ENCODE results near the gene MOGAT1. TPM values are rescaled to one million over a fixed set of nuclear protein-coding genes. Genes with fewer than 3 reads are reported as not detected.

The MOGAT1 gene
- total and polyA plus RNA-seq, 2 of the 13 experiments (the other 11 are each of a cell fraction or from before 2014, with no cell fraction given) = 0.98 to 4.3 TPM

DNA sequence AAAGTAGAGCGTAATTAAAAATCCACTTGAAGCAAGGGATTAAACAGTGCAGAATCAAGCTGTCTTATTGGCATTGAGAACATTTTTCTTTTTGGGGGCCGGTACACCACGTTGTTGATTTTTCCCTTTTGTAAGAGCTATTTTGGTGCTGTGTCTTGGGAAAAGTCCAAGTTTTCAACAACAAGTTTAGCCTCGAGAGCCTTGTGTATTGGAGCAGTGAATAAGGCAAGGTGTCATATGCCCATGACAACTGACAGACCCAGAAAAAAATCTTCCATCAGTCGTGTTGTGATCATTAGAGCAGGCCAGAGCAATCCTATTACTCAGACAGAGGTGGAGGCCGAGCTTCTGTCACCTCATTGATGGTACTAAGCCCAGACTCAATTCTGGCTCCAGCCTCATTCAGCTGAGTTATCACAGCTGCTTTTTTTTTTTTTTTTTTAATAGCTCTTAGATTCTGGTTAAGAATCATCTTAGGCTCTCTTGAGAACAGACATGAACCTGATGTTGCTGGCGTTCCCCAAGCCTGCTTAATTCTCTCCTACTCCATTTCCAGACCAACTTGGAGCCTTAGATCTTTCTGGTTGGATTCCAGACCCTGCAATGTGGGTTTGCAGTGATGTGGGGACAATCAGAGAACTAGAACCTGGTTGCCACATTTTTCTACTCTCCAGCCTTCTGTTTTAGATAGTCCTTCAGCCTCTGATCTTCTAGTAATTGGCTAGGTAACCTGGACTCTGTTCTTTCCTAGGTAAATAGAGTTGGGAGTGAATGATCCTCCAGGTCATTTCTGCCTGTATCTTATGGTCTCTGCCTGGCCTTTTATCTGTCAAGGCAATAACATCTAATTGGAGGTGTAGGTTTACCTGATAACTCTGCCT lies 43.1 kb downstream of the MOGAT1 start (continued):
- TF ChIP-seq, protein P1, sequence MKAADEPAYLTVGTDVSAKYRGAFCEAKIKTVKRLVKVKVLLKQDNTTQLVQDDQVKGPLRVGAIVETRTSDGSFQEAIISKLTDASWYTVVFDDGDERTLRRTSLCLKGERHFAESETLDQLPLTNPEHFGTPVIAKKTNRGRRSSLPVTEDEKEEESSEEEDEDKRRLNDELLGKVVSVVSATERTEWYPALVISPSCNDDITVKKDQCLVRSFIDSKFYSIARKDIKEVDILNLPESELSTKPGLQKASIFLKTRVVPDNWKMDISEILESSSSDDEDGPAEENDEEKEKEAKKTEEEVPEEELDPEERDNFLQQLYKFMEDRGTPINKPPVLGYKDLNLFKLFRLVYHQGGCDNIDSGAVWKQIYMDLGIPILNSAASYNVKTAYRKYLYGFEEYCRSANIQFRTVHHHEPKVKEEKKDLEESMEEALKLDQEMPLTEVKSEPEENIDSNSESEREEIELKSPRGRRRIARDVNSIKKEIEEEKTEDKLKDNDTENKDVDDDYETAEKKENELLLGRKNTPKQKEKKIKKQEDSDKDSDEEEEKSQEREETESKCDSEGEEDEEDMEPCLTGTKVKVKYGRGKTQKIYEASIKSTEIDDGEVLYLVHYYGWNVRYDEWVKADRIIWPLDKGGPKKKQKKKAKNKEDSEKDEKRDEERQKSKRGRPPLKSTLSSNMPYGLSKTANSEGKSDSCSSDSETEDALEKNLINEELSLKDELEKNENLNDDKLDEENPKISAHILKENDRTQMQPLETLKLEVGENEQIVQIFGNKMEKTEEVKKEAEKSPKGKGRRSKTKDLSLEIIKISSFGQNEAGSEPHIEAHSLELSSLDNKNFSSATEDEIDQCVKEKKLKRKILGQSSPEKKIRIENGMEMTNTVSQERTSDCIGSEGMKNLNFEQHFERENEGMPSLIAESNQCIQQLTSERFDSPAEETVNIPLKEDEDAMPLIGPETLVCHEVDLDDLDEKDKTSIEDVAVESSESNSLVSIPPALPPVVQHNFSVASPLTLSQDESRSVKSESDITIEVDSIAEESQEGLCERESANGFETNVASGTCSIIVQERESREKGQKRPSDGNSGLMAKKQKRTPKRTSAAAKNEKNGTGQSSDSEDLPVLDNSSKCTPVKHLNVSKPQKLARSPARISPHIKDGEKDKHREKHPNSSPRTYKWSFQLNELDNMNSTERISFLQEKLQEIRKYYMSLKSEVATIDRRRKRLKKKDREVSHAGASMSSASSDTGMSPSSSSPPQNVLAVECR (CRISPR knock-in tag; IDR thresholded peaks at IDR 0.05; ENCODE audit: borderline replicate concordance) = 0 out of 2 replicates have a peak, but pooled peaks have one; percentile 11
- TF ChIP-seq ZNF12 (CRISPR knock-in tag; IDR thresholded peaks at IDR 0.05) (no peak), HNF4A (CRISPR knock-in tag; IDR thresholded peaks at IDR 0.05) (peak; percentile 80), HDAC2 (CRISPR knock-in tag; IDR thresholded peaks at IDR 0.05) (peak; percentile 52; the same call in 1 of the 2 replicates)

DNA sequence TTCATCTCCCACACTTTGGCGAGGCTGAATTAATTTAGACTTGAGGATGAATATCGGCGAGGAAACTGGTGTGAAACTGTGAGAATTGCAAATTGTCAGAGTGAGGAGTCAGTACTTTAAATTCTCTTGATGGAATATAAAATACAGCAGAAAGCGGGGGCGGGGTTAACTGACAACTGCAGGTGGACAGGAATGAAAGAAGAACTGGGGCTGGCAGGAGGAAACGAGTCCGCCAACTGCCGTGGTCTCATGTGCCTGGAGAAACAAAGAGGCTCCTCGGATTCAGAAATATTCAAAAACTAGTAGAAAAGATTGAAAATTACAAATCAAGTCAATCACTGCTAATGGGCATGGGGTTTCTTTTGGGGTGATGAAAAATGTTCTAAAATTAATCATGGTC lies 44.3 kb downstream of the MOGAT1 start:
- DNase-seq (ENCODE audit: low spot score) (no peak), FAIRE-seq (no peak), ATAC-seq (no peak)
- intact Hi-C loops (cut with micrococcal nuclease; ENCODE audit: unreplicated experiment) = no loop called here
- Histone ChIP-seq H3K27ac (ENCODE audit: extremely low read length, insufficient read depth, low read length) (no peak overlapping the region), H3K4me2 (ENCODE audit: low read depth, low read length) (no peak overlapping the region), H3K27me3 (ENCODE audit: control insufficient read depth in 1 of 2, insufficient read depth in 2 of 2, low read length in 2 of 2) (no peaks in the 10 kb centered on the region), H3K36me3 (replicated peaks in 1 of 2; ENCODE audit: control insufficient read depth in 1 of 2, insufficient read depth in 2 of 2, low read length in 2 of 2) (no peaks in the 10 kb centered on the region), H2AFZ (ENCODE audit: low read length) (no peak overlapping the region), H3K9ac (ENCODE audit: insufficient read depth, low read depth, low read length) (no peak overlapping the region), H3K4me3 (replicated peaks in 1 of 3; ENCODE audit: insufficient read depth in 1 of 3, low read depth in 2 of 3, low read length in 3 of 3) (no peak overlapping the region), H4K20me1 (ENCODE audit: insufficient read depth, low read length) (no peaks in the 10 kb centered on the region), H3K79me2 (ENCODE audit: insufficient read depth, low read length) (no peaks in the 10 kb centered on the region), H3K9me3 (ENCODE audit: low read length) (0 out of 2 replicates have a peak, but pooled peaks cover 2% of the 10 kb centered on the region), H3K4me1 (ENCODE audit: insufficient read depth, low read length) (peaks cover 44% of the 10 kb centered on the region)
- no TSS peak for BruUV-seq (replicated peaks)
- in situ Hi-C loops (cut with HindIII; ENCODE audit: extremely low pct_ligation_motif_present, low pct_unique_long_range_greater_than_20kb) = no loop called here
- WGBS (ENCODE audit: low lambda C conversion rate) = 95% methylated on average over 9 of the region's 9 CpGs
- ChIA-PET POLR2A (no interaction called here), CTCF (ENCODE audit: low intra/inter-chr PET ratio, low total read pairs) (no interaction called here)
- no peak for TF ChIP-seq RBM39 (IDR thresholded peaks at IDR 0.05; ENCODE audit: low read depth, low read length, poor library complexity, severe bottlenecking)
- TF ChIP-seq, protein P2, sequence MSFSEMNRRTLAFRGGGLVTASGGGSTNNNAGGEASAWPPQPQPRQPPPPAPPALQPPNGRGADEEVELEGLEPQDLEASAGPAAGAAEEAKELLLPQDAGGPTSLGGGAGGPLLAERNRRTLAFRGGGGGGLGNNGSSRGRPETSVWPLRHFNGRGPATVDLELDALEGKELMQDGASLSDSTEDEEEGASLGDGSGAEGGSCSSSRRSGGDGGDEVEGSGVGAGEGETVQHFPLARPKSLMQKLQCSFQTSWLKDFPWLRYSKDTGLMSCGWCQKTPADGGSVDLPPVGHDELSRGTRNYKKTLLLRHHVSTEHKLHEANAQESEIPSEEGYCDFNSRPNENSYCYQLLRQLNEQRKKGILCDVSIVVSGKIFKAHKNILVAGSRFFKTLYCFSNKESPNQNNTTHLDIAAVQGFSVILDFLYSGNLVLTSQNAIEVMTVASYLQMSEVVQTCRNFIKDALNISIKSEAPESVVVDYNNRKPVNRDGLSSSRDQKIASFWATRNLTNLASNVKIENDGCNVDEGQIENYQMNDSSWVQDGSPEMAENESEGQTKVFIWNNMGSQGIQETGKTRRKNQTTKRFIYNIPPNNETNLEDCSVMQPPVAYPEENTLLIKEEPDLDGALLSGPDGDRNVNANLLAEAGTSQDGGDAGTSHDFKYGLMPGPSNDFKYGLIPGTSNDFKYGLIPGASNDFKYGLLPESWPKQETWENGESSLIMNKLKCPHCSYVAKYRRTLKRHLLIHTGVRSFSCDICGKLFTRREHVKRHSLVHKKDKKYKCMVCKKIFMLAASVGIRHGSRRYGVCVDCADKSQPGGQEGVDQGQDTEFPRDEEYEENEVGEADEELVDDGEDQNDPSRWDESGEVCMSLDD (CRISPR knock-in tag; IDR thresholded peaks at IDR 0.05; ENCODE audit: borderline replicate concordance) = no peak
- no peak for TF ChIP-seq ZNF850 (CRISPR knock-in tag; conservative IDR thresholded peaks at IDR 0.05)
- no peak for TF ChIP-seq PRPF4 (IDR thresholded peaks at IDR 0.05; ENCODE audit: low read depth, low read length, poor library complexity, severe bottlenecking)
- no peak for TF ChIP-seq ZBTB3 (CRISPR knock-in tag; IDR thresholded peaks at IDR 0.05; ENCODE audit: borderline replicate concordance, low read depth)
- TF ChIP-seq BRF2 (CRISPR knock-in tag; IDR thresholded peaks at IDR 0.05) = no peak
- TF ChIP-seq FOXP1 (IDR thresholded peaks at IDR 0.05) = no peak
- TF ChIP-seq FOXP1 (CRISPR knock-in tag; IDR thresholded peaks at IDR 0.05) = no peak
- TF ChIP-seq BORCS8-MEF2B (CRISPR knock-in tag; IDR thresholded peaks at IDR 0.05) = no peak
- TF ChIP-seq GATAD2A (CRISPR knock-in tag; IDR thresholded peaks at IDR 0.05) = no peak
- TF ChIP-seq SP1 (IDR thresholded peaks at IDR 0.05) = no peak
- no peak for TF ChIP-seq SP1 (CRISPR knock-in tag; IDR thresholded peaks at IDR 0.05)

Measured in HepG2 (cell line).